Endothelial cell of umbilical vein (primary cell): ENCODE measurements around the gene PPP2R2D. TPM values are rescaled to one million over a fixed set of nuclear protein-coding genes. Genes with fewer than 3 reads are reported as not detected.

ENCODE experiments used
- BruUV-seq: library from RNA; stranded (reverse); fragments of 400-500 nt; replicated peaks from 2 replicates; lab custom pipeline; 2021; lab: Mats Ljungman, UMichigan
- CTCF ChIA-PET: fragments of 300-600, 350-600 bp; sonication (Branson Sonifier 250); formaldehyde crosslinking; loops from one replicate; lab custom pipeline; 2021; ENCODE audit warnings: antibody characterized with exemption, inconsistent platforms; lab: Charles Lee
- POLR2A ChIA-PET: fragments of 300-600, 350-600 bp; sonication (Branson Sonifier 250); formaldehyde crosslinking; loops from one replicate; lab custom pipeline; 2021; ENCODE audit warnings: antibody characterized with exemption, inconsistent platforms; lab: Charles Lee
- DNase-seq: peaks from one replicate; pipeline ENCODE4 v3.0.0-alpha.2; 2011; ENCODE audit warnings: low read depth, low spot score
- FAIRE-seq: peaks from 2 replicates; lab custom pipeline; 2011; peaks lifted over from hg19 to GRCh38; lab: Jason Lieb, UNC
- H2AFZ ChIP-seq: 2 replicates; pipeline ENCODE4 v1.6.0; 2012; ENCODE audit warnings: low read depth, low read length, control low read depth, inconsistent platforms
- H3K27ac ChIP-seq: 2 replicates; pipeline ENCODE4 v1.5.1; 2011; ENCODE audit warnings: low read depth, mild to moderate bottlenecking, control low read depth, low read length, moderate library complexity; ENCODE audit not compliant: insufficient read depth
- H3K27me3 ChIP-seq, 2 experiments: 2 replicates each; pipeline versions ENCODE4 v1.6.0 to v1.6.1; 2011; ENCODE audit warnings: low read length in 2 of 2, mixed read lengths in 1 of 2; ENCODE audit not compliant: control insufficient read depth in 2 of 2, insufficient read depth in 2 of 2
- H3K36me3 ChIP-seq, 2 experiments: 2 replicates in 1 of 2; 3 replicates in 1 of 2; pipeline ENCODE4 v1.5.1; 2011; ENCODE audit warnings: low read length in 2 of 2, mild to moderate bottlenecking in 1 of 2, moderate library complexity in 1 of 2; ENCODE audit not compliant: control insufficient read depth in 2 of 2, insufficient read depth in 2 of 2; ENCODE audit errors: extremely low read depth in 1 of 2
- H3K4me1 ChIP-seq: 3 replicates; pipeline ENCODE4 v1.5.1; 2011; ENCODE audit warnings: mild to moderate bottlenecking, low read length; ENCODE audit not compliant: control insufficient read depth, insufficient read depth; ENCODE audit errors: extremely low read depth
- H3K4me2 ChIP-seq: 2 replicates; pipeline ENCODE4 v1.6.1; 2011; ENCODE audit warnings: low read length, control low read depth, mixed read lengths; ENCODE audit not compliant: insufficient read depth
- H3K4me3 ChIP-seq, 3 experiments: fragments of 200-600 bp in 1 of 3; sonication (generic), shearing (Covaris generic) in 1 of 3; replicated peaks in 1 of 3; 2 replicates each; pipeline ENCODE4 v1.5.1; 2011 to 2016; ENCODE audit warnings: control low read depth in 3 of 3, low read length in 3 of 3, mild to moderate bottlenecking in 2 of 3, inconsistent platforms in 1 of 3, low read depth in 1 of 3, moderate library complexity in 1 of 3; ENCODE audit not compliant: insufficient read depth in 1 of 3
- H3K79me2 ChIP-seq: 2 replicates; pipeline ENCODE4 v1.6.0; 2012; ENCODE audit warnings: low read length, inconsistent platforms; ENCODE audit not compliant: control insufficient read depth, insufficient read depth
- H3K9ac ChIP-seq: replicated peaks from 2 replicates; pipeline ENCODE3; 2011; ENCODE audit warnings: low read length, control low read depth; ENCODE audit not compliant: insufficient read depth; ENCODE audit errors: extremely low read depth
- H3K9me1 ChIP-seq: replicated peaks from 3 replicates; pipeline ENCODE4 v1.6.0; 2011; ENCODE audit warnings: mild to moderate bottlenecking, low read length; ENCODE audit not compliant: control insufficient read depth, insufficient read depth; ENCODE audit errors: extremely low read depth
- H3K9me3 ChIP-seq: replicated peaks from 2 replicates; pipeline ENCODE4 v1.5.1; 2012; ENCODE audit warnings: low read length, inconsistent platforms; ENCODE audit not compliant: control insufficient read depth, insufficient read depth
- H4K20me1 ChIP-seq: replicated peaks from 2 replicates; pipeline ENCODE3; 2011; ENCODE audit warnings: mild to moderate bottlenecking, low read length; ENCODE audit not compliant: control insufficient read depth, insufficient read depth; ENCODE audit errors: extremely low read depth
- EZH2 ChIP-seq: IDR thresholded peaks from 2 replicates; pipeline ENCODE4 v1.6.1; 2012; ENCODE audit warnings: borderline replicate concordance, low read depth, mild to moderate bottlenecking, moderate library complexity, low read length, inconsistent platforms; ENCODE audit not compliant: severe bottlenecking
- FOS ChIP-seq: IDR thresholded peaks from 2 replicates; pipeline ENCODE4 v1.6.1; 2011; ENCODE audit warnings: mild to moderate bottlenecking, low read length, moderate library complexity, borderline replicate concordance; ENCODE audit not compliant: insufficient read depth
- GATA2 ChIP-seq: IDR thresholded peaks from 2 replicates; pipeline ENCODE4 v1.7.0; 2011; ENCODE audit warnings: low read depth, mild to moderate bottlenecking, moderate library complexity, mixed read lengths, low read length; ENCODE audit not compliant: insufficient read length, insufficient read depth
- JUN ChIP-seq: IDR thresholded peaks from 2 replicates; pipeline ENCODE4 v1.6.1; 2011; ENCODE audit warnings: borderline replicate concordance, low read depth; ENCODE audit not compliant: insufficient read length, insufficient read depth
- MYC ChIP-seq: IDR thresholded peaks from one replicate; pipeline ENCODE4 v1.6.1; 2011; ENCODE audit warnings: mild to moderate bottlenecking, low read depth, low read length
- POLR2A ChIP-seq: IDR thresholded peaks from 2 replicates; pipeline ENCODE4 v1.6.1; 2012; ENCODE audit warnings: low read depth, mild to moderate bottlenecking, control low read depth, low read length
- POLR2AphosphoS5 ChIP-seq: IDR thresholded peaks from 2 replicates; pipeline ENCODE4 v1.6.1; 2012; ENCODE audit warnings: low read depth, mild to moderate bottlenecking, control low read depth, low read length, moderate library complexity; ENCODE audit not compliant: insufficient read depth
- dilution Hi-C: fragments of 300-500 bp; cut with MboI; formaldehyde crosslinking; loops from one replicate; pipeline ENCODE4 v1.15.0; 2019; ENCODE audit warnings: low sequenced_read_pairs; ENCODE audit not compliant: extremely low pct_ligation_motif_present
- intact Hi-C: fragments of 100-400 bp; cut with micrococcal nuclease; formaldehyde crosslinking; loops from one replicate; pipeline ENCODE4 v1.10.0; 2022
- polyA plus RNA-seq, 4 experiments: library from polyadenylated mRNA; depleted of rRNA in 3 of 4; stranded (reverse) in 3 of 4; unstranded in 1 of 4; fragments of >200 nt; gene quantifications; 2 replicates each; pipeline versions ENCODE4 v1.2.1 to v1.2.3, GENCODE V29; 2011 to 2012; ENCODE audit warnings: missing spikeins in 1 of 4
- total RNA-seq: library from RNA; stranded (reverse); gene quantifications from 2 replicates; pipeline ENCODE4 v1.2.3, GENCODE V29; 2021
- TF ChIP-seq, protein P1 (sequence below), 2 donors: IDR thresholded peaks; 1 replicate in 1 of 2; 2 replicates in 1 of 2; pipeline ENCODE4 v1.5.1; 2011; ENCODE audit warnings: low read length in 2 of 2, mild to moderate bottlenecking in 2 of 2, moderate library complexity in 2 of 2, control low read depth in 1 of 2, inconsistent platforms in 1 of 2, low read depth in 1 of 2; ENCODE audit not compliant: insufficient read depth in 1 of 2; ENCODE audit errors: extremely low read depth in 1 of 2
- TF ChIP-seq, protein P2 (sequence below): IDR thresholded peaks from 2 replicates; pipeline ENCODE4 v1.6.1; 2011; ENCODE audit not compliant: insufficient read depth, insufficient read length

PPP2R2D gene
- total and polyA plus RNA-seq, 2 donors (not counting 3 experiments of a cell fraction or from before 2014, with no cell fraction given) = 29.9 to 36.3 TPM

DNA sequence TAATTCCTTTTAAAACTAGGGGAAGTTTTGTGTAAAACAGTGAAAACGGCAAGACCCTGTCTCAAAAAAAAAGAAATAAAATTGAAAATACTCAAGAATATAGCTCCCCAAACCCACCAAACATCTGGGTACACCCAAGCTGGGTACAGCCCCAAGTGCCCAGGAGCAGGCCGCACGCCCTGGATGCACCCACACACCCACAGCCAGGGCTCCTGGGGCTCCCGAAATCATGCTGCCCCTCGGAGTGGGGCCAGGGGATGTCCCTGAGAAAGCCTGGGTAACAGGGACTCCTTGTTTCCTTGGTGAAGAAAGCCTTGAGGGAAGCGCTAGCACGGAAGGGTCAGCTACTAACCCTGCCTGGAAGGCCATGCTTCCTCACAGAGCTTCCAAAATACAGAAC is 70.8 kb downstream of the PPP2R2D start:
- peaks cover 8 to 18% of the 10 kb centered on the region in 2 experiments for H3K36me3 ChIP-seq

More for the DNA sequence above, 70.8 kb downstream of the PPP2R2D start:
- H2AFZ ChIP-seq = no peak overlapping the region
- no peak overlapping the region for H3K9ac ChIP-seq
- ChIA-PET POLR2A (no interaction called here), CTCF (interaction anchor here (1.9 to 4.6 kb wide), 2 partner anchors 51 to 86 kb away, joined by 7 to 33 read pairs; no protein-coding TSS in a partner anchor)
- no peaks in the 10 kb centered on the region for H3K9me1 ChIP-seq
- no peaks in the 10 kb centered on the region for H3K9me3 ChIP-seq
- dilution Hi-C loops = no loop called here
- DNase-seq (no peak), FAIRE-seq (no peak)
- H3K79me2 ChIP-seq = peaks cover 50% of the 10 kb centered on the region
- BruUV-seq = no TSS peak
- intact Hi-C loops = no loop called here
- H3K27ac ChIP-seq = no peak overlapping the region
- H3K27me3 ChIP-seq = no peaks in the 10 kb centered on the region
- peaks cover 11% of the 10 kb centered on the region for H3K4me1 ChIP-seq
- H4K20me1 ChIP-seq = no peaks in the 10 kb centered on the region
- TF ChIP-seq, protein P1, sequence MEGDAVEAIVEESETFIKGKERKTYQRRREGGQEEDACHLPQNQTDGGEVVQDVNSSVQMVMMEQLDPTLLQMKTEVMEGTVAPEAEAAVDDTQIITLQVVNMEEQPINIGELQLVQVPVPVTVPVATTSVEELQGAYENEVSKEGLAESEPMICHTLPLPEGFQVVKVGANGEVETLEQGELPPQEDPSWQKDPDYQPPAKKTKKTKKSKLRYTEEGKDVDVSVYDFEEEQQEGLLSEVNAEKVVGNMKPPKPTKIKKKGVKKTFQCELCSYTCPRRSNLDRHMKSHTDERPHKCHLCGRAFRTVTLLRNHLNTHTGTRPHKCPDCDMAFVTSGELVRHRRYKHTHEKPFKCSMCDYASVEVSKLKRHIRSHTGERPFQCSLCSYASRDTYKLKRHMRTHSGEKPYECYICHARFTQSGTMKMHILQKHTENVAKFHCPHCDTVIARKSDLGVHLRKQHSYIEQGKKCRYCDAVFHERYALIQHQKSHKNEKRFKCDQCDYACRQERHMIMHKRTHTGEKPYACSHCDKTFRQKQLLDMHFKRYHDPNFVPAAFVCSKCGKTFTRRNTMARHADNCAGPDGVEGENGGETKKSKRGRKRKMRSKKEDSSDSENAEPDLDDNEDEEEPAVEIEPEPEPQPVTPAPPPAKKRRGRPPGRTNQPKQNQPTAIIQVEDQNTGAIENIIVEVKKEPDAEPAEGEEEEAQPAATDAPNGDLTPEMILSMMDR (IDR thresholded peaks at IDR 0.05; ENCODE audit: extremely low read depth in 1 of 2, insufficient read depth in 1 of 2, low read depth in 1 of 2, low read length in 2 of 2) = no peak
- TF ChIP-seq EZH2 (no peak), MYC (no peak), JUN (no peak), FOS (no peak), POLR2A (no peak), POLR2AphosphoS5 (no peak), GATA2 (no peak)
- TF ChIP-seq, protein P2, sequence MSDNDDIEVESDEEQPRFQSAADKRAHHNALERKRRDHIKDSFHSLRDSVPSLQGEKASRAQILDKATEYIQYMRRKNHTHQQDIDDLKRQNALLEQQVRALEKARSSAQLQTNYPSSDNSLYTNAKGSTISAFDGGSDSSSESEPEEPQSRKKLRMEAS = no peak
- H3K4me3 ChIP-seq = no peak overlapping the region
- no peak overlapping the region for H3K4me2 ChIP-seq
